HG02763 (cell line): ENCODE results near the gene ZNF791.
"Not testable (repeated sequence)": the region's sequence is repeated elsewhere in the genome, so short reads cannot be mapped to it uniquely, and the experiment has no call there.

Source experiments
- ATAC-seq: cut with Tn5 transposase; IDR thresholded peaks from one replicate; pipeline ENCODE4 v1.9.1; 2021; ENCODE audit warnings: mild to moderate bottlenecking, moderate library complexity; ENCODE audit not compliant: unreplicated experiment

Gene ZNF791

GRCh38 chr19:12628040-12629022, 17.6 kb downstream of the ZNF791 start:
- ATAC-seq: no peak

GRCh38 chr19:12629215-12629614, 18.5 kb downstream of the ZNF791 start:
- no peak for ATAC-seq

- ATAC-seq: no peak
Observed at GRCh38 chr19:12636631-12637030, 25.9 kb downstream of the ZNF791 start.

- no peak for ATAC-seq
Observed at GRCh38 chr19:12638611-12639182, 28.0 kb downstream of the ZNF791 start.

- peak; percentile 47 for ATAC-seq
Observed at GRCh38 chr19:12639901-12640613, 29.3 kb downstream of the ZNF791 start.

GRCh38 chr19:12641456-12641855, 30.7 kb downstream of the ZNF791 start:
- ATAC-seq: no peak

GRCh38 chr19:12642506-12642905, 31.8 kb downstream of the ZNF791 start:
- ATAC-seq: no peak

GRCh38 chr19:12643716-12644115, 33.0 kb downstream of the ZNF791 start:
- ATAC-seq: not testable (repeated sequence)

GRCh38 chr19:12646551-12646950, 35.8 kb downstream of the ZNF791 start:
- no peak for ATAC-seq

GRCh38 chr19:12647047-12647446, 36.3 kb downstream of the ZNF791 start:
- ATAC-seq: no peak

GRCh38 chr19:12647490-12648071, 36.9 kb downstream of the ZNF791 start:
- ATAC-seq: no peak

- no peak for ATAC-seq
Observed at GRCh38 chr19:12648088-12648487, 37.4 kb downstream of the ZNF791 start.

- ATAC-seq: no peak
Observed at GRCh38 chr19:12649941-12650340, 39.2 kb downstream of the ZNF791 start.

- no peak for ATAC-seq
Observed at GRCh38 chr19:12652219-12652618, 41.5 kb downstream of the ZNF791 start.

GRCh38 chr19:12655546-12655945, 44.8 kb downstream of the ZNF791 start:
- no peak for ATAC-seq

- ATAC-seq: no peak
Observed at GRCh38 chr19:12656899-12657571, 46.3 kb downstream of the ZNF791 start.

- no peak for ATAC-seq
Observed at GRCh38 chr19:12657966-12658365, 47.2 kb downstream of the ZNF791 start.

- no peak for ATAC-seq
Observed at GRCh38 chr19:12660980-12661379, 50.3 kb downstream of the ZNF791 start.

- no peak for ATAC-seq
Observed at GRCh38 chr19:12664406-12665280, 53.9 kb downstream of the ZNF791 start.

- no peak for ATAC-seq
Observed at GRCh38 chr19:12665281-12665573, 54.5 kb downstream of the ZNF791 start.
